Measurements from ENCODE around the gene PHAF1. TPM values are rescaled to one million over a fixed set of nuclear protein-coding genes. Genes with fewer than 3 reads are reported as not detected.
A peak's percentile ranks its signal among the peaks of the same experiment; 100 is the strongest.

Gene PHAF1
- total and polyA plus RNA-seq, 9 of the 15 experiments (the other 6 are each of a cell fraction or from before 2014, with no cell fraction given), result 5.1 to 25.4 (median 13.8) TPM

DNA sequence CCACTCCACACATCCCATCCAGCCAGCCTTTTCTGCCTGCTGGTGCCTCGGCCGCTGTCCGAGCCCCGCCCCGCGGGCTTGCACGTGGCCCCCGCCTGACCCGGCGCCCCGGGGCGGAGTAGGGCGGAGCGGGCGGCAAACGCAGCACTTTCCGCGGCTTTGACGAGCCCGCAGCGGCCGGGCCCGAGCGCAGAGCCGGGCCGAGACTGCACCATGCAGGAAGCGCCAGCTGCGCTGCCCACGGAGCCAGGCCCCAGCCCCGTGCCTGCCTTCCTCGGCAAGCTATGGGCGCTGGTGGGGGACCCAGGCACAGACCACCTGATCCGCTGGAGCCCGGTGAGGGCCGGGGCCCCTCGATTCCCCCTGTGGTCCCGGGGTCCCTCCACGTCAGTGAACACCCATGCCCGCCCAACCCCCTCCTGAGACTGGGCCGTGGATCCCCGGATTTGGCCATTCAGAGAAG lies 54.9 kb downstream of the PHAF1 start, which contains the start of gene HSF4 (continued):
- TF ChIP-seq, protein P1, sequence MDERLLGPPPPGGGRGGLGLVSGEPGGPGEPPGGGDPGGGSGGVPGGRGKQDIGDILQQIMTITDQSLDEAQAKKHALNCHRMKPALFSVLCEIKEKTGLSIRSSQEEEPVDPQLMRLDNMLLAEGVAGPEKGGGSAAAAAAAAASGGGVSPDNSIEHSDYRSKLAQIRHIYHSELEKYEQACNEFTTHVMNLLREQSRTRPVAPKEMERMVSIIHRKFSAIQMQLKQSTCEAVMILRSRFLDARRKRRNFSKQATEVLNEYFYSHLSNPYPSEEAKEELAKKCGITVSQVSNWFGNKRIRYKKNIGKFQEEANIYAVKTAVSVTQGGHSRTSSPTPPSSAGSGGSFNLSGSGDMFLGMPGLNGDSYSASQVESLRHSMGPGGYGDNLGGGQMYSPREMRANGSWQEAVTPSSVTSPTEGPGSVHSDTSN (CRISPR knock-in tag; IDR thresholded peaks at IDR 0.05; ENCODE audit: low read depth), result no peak
- TF ChIP-seq, protein P1 (tag; conservative IDR thresholded peaks at IDR 0.05; ENCODE audit: low read depth), result no peak
- TF ChIP-seq HDAC3 (IDR thresholded peaks at IDR 0.05; ENCODE audit: borderline replicate concordance, partially characterized antibody) (no peak), PHB (CRISPR knock-in tag; IDR thresholded peaks at IDR 0.05) (no peak), PTBP1 (IDR thresholded peaks at IDR 0.05; ENCODE audit: low read depth, low read length) (0 out of 2 replicates have a peak, but pooled peaks have one; percentile 46), KLF1 (tag; IDR thresholded peaks at IDR 0.05) (peak; percentile 40; the same call in 1 of the 2 replicates), RBFOX2 (IDR thresholded peaks at IDR 0.05; ENCODE audit: low read depth, low read length) (peak; percentile 71), PCBP1 (IDR thresholded peaks at IDR 0.05; ENCODE audit: low read depth, low read length, poor library complexity, severe bottlenecking) (peak; percentile 46), ATF7 (IDR thresholded peaks at IDR 0.05) (0 out of 2 replicates have a peak, but pooled peaks have one; percentile 22), MXI1 (IDR thresholded peaks at IDR 0.05; ENCODE audit: low read depth, low read length) (0 out of 2 replicates have a peak, but pooled peaks have one; percentile 37), ETV5 (CRISPR knock-in tag; IDR thresholded peaks at IDR 0.05; ENCODE audit: low read depth) (peak; percentile 37; the same call in 1 of the 2 replicates)
- TF ChIP-seq, protein P2, sequence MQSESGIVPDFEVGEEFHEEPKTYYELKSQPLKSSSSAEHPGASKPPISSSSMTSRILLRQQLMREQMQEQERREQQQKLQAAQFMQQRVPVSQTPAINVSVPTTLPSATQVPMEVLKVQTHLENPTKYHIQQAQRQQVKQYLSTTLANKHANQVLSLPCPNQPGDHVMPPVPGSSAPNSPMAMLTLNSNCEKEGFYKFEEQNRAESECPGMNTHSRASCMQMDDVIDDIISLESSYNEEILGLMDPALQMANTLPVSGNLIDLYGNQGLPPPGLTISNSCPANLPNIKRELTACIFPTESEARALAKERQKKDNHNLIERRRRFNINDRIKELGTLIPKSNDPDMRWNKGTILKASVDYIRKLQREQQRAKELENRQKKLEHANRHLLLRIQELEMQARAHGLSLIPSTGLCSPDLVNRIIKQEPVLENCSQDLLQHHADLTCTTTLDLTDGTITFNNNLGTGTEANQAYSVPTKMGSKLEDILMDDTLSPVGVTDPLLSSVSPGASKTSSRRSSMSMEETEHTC (IDR thresholded peaks at IDR 0.05), result peak; percentile 60; the same call in 1 of the 2 replicates
- TF ChIP-seq, protein P3, sequence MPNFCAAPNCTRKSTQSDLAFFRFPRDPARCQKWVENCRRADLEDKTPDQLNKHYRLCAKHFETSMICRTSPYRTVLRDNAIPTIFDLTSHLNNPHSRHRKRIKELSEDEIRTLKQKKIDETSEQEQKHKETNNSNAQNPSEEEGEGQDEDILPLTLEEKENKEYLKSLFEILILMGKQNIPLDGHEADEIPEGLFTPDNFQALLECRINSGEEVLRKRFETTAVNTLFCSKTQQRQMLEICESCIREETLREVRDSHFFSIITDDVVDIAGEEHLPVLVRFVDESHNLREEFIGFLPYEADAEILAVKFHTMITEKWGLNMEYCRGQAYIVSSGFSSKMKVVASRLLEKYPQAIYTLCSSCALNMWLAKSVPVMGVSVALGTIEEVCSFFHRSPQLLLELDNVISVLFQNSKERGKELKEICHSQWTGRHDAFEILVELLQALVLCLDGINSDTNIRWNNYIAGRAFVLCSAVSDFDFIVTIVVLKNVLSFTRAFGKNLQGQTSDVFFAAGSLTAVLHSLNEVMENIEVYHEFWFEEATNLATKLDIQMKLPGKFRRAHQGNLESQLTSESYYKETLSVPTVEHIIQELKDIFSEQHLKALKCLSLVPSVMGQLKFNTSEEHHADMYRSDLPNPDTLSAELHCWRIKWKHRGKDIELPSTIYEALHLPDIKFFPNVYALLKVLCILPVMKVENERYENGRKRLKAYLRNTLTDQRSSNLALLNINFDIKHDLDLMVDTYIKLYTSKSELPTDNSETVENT (CRISPR knock-in tag; IDR thresholded peaks at IDR 0.05), result peak; percentile 58; the same call in 1 of the 2 replicates
- TF ChIP-seq, protein P4, sequence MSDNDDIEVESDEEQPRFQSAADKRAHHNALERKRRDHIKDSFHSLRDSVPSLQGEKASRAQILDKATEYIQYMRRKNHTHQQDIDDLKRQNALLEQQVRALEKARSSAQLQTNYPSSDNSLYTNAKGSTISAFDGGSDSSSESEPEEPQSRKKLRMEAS (CRISPR knock-in tag; IDR thresholded peaks at IDR 0.05), result peak; percentile 86
- TF ChIP-seq, protein P5, sequence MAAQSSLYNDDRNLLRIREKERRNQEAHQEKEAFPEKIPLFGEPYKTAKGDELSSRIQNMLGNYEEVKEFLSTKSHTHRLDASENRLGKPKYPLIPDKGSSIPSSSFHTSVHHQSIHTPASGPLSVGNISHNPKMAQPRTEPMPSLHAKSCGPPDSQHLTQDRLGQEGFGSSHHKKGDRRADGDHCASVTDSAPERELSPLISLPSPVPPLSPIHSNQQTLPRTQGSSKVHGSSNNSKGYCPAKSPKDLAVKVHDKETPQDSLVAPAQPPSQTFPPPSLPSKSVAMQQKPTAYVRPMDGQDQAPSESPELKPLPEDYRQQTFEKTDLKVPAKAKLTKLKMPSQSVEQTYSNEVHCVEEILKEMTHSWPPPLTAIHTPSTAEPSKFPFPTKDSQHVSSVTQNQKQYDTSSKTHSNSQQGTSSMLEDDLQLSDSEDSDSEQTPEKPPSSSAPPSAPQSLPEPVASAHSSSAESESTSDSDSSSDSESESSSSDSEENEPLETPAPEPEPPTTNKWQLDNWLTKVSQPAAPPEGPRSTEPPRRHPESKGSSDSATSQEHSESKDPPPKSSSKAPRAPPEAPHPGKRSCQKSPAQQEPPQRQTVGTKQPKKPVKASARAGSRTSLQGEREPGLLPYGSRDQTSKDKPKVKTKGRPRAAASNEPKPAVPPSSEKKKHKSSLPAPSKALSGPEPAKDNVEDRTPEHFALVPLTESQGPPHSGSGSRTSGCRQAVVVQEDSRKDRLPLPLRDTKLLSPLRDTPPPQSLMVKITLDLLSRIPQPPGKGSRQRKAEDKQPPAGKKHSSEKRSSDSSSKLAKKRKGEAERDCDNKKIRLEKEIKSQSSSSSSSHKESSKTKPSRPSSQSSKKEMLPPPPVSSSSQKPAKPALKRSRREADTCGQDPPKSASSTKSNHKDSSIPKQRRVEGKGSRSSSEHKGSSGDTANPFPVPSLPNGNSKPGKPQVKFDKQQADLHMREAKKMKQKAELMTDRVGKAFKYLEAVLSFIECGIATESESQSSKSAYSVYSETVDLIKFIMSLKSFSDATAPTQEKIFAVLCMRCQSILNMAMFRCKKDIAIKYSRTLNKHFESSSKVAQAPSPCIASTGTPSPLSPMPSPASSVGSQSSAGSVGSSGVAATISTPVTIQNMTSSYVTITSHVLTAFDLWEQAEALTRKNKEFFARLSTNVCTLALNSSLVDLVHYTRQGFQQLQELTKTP (IDR thresholded peaks at IDR 0.05; ENCODE audit: low read depth in 1 of 2, partially characterized antibody in 2 of 2), result no peak

Measured in K562 (cell line).